Breast epithelium (tissue), 4 donors: ENCODE data around the gene DVL1. TPM values are rescaled to one million over a fixed set of nuclear protein-coding genes. Genes with fewer than 3 reads are reported as not detected.
A peak's percentile ranks its signal among the peaks of the same experiment; 100 is the strongest.

Experiments used
- DNase-seq, 2 donors: peaks; one replicate each; pipeline ENCODE4 v3.0.0-alpha.2; 2019; ENCODE audit warnings: low spot score in 2 of 2
- H3K27ac ChIP-seq, 2 donors: fragments of 200-600 bp; sonication (generic) in 1 of 2; one replicate each; pipeline ENCODE4 v1.5.1; 2016 to 2019; ENCODE audit warnings: mild to moderate bottlenecking in 1 of 2
- H3K27me3 ChIP-seq, 2 donors: fragments of 200-600 bp; sonication (generic) in 1 of 2; one replicate each; pipeline versions ENCODE4 v1.5.1 to v1.6.0; 2017 to 2019; ENCODE audit warnings: control low read depth in 1 of 2, mild to moderate bottlenecking in 1 of 2
- H3K36me3 ChIP-seq: fragments of 200-600 bp; one replicate; pipeline ENCODE4 v1.5.1; 2019
- H3K4me1 ChIP-seq, 2 donors: fragments of 200-600 bp; sonication (generic); one replicate each; pipeline ENCODE4 v1.5.1; 2016 to 2019; ENCODE audit warnings: control low read depth in 1 of 2
- H3K4me3 ChIP-seq, 3 donors: fragments of 200-600 bp; sonication (generic); 1 replicate in 2 of 3; 2 replicates in 1 of 3; pipeline ENCODE4 v1.5.1; 2016 to 2019; ENCODE audit warnings: mild to moderate bottlenecking in 3 of 3, moderate library complexity in 2 of 3
- H3K9me3 ChIP-seq, 2 donors: fragments of 200-600 bp; sonication (generic) in 1 of 2; one replicate each; pipeline ENCODE4 v1.5.1; 2016 to 2019; ENCODE audit warnings: control low read depth in 1 of 2
- POLR2A ChIP-seq: fragments of 450-650 bp; IDR thresholded peaks from one replicate; pipeline ENCODE4 v1.6.1; 2016; ENCODE audit warnings: antibody characterized with exemption, mild to moderate bottlenecking, moderate library complexity
- POLR2AphosphoS5 ChIP-seq, 3 donors: sonication (generic); formaldehyde crosslinking; IDR thresholded peaks; one replicate each; pipeline ENCODE4 v1.6.1; 2017; ENCODE audit warnings: antibody characterized with exemption in 3 of 3
- intact Hi-C: fragments of 100-400 bp; cut with DNase I; formaldehyde crosslinking; loops from one replicate; pipeline ENCODE4 v1.15.1; 2023; ENCODE audit warnings: low total_unique reads
- total RNA-seq, 3 donors: library from RNA; depleted of rRNA; stranded (reverse); fragments of >200 nt; gene quantifications; one replicate each; pipeline ENCODE4 v1.1.0, GENCODE V29; 2016
- TF ChIP-seq, protein P1 (sequence below), 3 donors: fragments of 450-650 bp; IDR thresholded peaks; one replicate each; pipeline ENCODE4 v1.5.1; 2016 to 2017; ENCODE audit warnings: antibody characterized with exemption in 3 of 3, mild to moderate bottlenecking in 3 of 3, moderate library complexity in 3 of 3

Gene DVL1
- total RNA-seq, 3 donors from 2014 or later = 55.2 to 70.1 (median 55.2) TPM

DNA sequence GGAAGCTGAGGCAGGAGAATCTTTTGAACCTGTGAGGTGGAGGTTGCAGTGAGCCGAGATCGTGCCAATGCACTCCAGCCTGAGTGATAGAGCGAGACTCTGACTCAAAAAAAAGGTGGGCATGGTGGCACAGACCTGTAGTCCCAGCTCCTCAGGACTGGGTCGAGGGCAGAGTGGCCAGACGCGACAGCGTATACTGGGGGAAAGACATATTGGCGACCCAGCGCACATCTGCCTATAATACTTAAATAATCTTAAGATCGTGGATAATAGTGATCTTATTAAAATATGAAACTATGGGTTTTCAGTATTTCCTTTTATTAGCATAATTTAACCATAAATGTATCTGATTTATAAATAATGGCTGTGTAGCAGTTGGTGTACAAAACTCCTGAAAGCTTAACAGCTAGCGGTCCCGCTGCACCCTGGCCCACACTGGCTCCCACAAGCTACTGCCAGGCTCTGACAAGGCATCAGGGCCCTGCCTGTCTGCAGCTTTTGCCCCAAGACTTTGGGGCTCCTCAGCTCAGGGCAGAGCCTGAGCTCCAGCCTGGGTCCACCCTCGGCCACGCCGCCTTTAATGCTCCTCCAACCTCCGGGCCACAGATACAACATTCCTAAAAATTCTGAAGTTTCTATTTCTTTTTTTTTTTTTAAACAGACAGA, 28.5 kb upstream of the DVL1 start:
- no peaks in the 10 kb centered on the region for H3K9me3 ChIP-seq
- H3K27ac ChIP-seq = no peak overlapping the region
- H3K27me3 ChIP-seq = no peaks in the 10 kb centered on the region
- peaks cover 8 to 13% of the 10 kb centered on the region in 2 donors for H3K4me1 ChIP-seq
- no peak for TF ChIP-seq POLR2A
- no peak for TF ChIP-seq POLR2AphosphoS5 (IDR thresholded peaks at IDR 0.05)
- TF ChIP-seq, protein P1, sequence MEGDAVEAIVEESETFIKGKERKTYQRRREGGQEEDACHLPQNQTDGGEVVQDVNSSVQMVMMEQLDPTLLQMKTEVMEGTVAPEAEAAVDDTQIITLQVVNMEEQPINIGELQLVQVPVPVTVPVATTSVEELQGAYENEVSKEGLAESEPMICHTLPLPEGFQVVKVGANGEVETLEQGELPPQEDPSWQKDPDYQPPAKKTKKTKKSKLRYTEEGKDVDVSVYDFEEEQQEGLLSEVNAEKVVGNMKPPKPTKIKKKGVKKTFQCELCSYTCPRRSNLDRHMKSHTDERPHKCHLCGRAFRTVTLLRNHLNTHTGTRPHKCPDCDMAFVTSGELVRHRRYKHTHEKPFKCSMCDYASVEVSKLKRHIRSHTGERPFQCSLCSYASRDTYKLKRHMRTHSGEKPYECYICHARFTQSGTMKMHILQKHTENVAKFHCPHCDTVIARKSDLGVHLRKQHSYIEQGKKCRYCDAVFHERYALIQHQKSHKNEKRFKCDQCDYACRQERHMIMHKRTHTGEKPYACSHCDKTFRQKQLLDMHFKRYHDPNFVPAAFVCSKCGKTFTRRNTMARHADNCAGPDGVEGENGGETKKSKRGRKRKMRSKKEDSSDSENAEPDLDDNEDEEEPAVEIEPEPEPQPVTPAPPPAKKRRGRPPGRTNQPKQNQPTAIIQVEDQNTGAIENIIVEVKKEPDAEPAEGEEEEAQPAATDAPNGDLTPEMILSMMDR (IDR thresholded peaks at IDR 0.05) = no peak
- no peaks in the 10 kb centered on the region for H3K36me3 ChIP-seq
- H3K4me3 ChIP-seq = no peak overlapping the region
- intact Hi-C loops = no loop called here
- no peak for DNase-seq

DNA sequence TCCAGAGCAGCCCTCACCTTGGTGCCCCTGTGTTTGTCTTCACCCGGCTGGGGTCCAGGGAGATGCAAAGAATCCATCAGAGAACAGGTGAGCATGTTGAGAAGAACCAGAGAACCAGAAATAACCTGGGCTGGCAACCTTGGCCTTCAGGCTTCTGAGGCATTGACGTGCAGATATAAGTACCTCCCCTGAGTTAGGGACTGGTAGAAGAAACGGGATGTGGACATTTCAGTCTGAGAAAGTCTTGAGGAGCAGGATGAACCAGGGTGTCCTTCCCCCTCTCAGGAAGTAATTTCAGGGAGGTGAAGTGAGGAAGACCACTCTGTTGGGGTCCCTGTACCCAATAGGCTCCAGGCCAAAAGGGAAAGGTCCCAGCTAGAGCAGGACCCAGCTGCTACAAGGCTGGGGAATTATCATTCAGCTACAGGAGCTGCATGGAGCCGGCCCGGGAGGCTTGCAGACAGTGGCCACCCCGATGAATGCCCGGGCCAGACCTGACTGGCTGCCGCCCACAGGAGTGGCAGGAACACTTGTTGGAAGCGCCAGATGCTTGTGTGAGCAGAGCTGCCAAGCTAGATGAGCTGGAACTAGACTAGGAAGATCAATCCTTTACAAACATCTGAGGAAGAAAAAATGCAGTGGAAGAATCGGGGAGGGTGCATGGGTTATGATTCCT, 27.5 kb upstream of the DVL1 start:
- H3K4me1 ChIP-seq = peaks cover 13% of the 10 kb centered on the region in 2 donors
- no peaks in the 10 kb centered on the region for H3K36me3 ChIP-seq
- TF ChIP-seq POLR2A (no peak), POLR2AphosphoS5 (IDR thresholded peaks at IDR 0.05) (no peak)
- TF ChIP-seq, protein P1 (IDR thresholded peaks at IDR 0.05) = no peak
- intact Hi-C loops = no loop called here
- no peaks in the 10 kb centered on the region for H3K9me3 ChIP-seq
- no peak for DNase-seq
- no peak overlapping the region for H3K4me3 ChIP-seq
- no peaks in the 10 kb centered on the region for H3K27me3 ChIP-seq
- peak overlapping the region; percentile 95 to 98 for H3K27ac ChIP-seq

- intact Hi-C loops = no loop called here
- no peaks in the 10 kb centered on the region for H3K9me3 ChIP-seq
- peaks cover 13 to 15% of the 10 kb centered on the region in 2 donors for H3K4me1 ChIP-seq
- peak; percentile 36 for TF ChIP-seq POLR2A
- TF ChIP-seq, protein P1 (IDR thresholded peaks at IDR 0.05) = peak in 1 of 3 donors; percentile 32
- TF ChIP-seq POLR2AphosphoS5 (IDR thresholded peaks at IDR 0.05) = peak; percentile 94 to 98 (median 97)
- no peaks in the 10 kb centered on the region for H3K27me3 ChIP-seq
- peak within 1 kb of the TSS; percentile 95 to 98 for H3K27ac ChIP-seq
- H3K36me3 ChIP-seq = no peaks in the 10 kb centered on the region
- peak within 1 kb of the TSS; percentile 98 to 99 (median 99) for H3K4me3 ChIP-seq
- peak; percentile 98 to 99 for DNase-seq
Observed at GRCh38 chr1:1374929-1375662, 25.9 kb upstream of the DVL1 start, which contains the start of gene AURKAIP1. TSS of gene AURKAIP1 (minus strand) at chr1:1375207. CDS start at chr1:1374756, 451 bp downstream.

GRCh38 chr1:1374589-1374928, 25.3 kb upstream of the DVL1 start:
- intact Hi-C loops = no loop called here
- H3K27ac ChIP-seq = peak overlapping the region; percentile 95 to 98
- peak overlapping the region; percentile 98 to 99 (median 99) for H3K4me3 ChIP-seq
- peaks cover 13 to 15% of the 10 kb centered on the region in 2 donors for H3K4me1 ChIP-seq
- no peak for TF ChIP-seq POLR2A
- TF ChIP-seq, protein P1 (IDR thresholded peaks at IDR 0.05) = no peak
- TF ChIP-seq POLR2AphosphoS5 (IDR thresholded peaks at IDR 0.05) = no peak
- no peaks in the 10 kb centered on the region for H3K9me3 ChIP-seq
- DNase-seq = no peak
- H3K36me3 ChIP-seq = no peaks in the 10 kb centered on the region
- no peaks in the 10 kb centered on the region for H3K27me3 ChIP-seq
